ENCODE measurements around the gene C10orf62. TPM values are rescaled to one million over a fixed set of nuclear protein-coding genes. Genes with fewer than 3 reads are reported as not detected.

C10orf62 gene
- total RNA-seq, 1 experiment from 2014 or later, result not detected

DNA sequence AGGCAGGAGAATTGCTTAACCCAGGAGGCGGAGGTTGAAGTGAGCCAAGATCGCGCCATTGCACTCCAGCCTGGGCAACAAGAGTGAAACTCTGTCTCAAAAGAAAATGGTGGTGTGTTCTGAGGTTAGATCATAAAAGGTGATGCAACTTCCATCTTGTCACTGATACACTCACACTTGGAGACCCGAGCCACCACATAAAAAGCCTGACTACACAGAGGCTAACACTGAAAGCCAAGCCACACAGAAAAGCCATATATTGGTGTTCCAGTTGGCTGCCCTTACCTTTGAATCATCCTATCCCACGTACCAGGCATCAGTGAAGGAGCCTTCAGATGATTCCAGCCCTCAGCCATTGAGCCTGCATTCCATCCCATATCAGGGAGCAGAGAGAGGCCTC lies 39.8 kb downstream of the C10orf62 start:
- TF ChIP-seq, protein P1, sequence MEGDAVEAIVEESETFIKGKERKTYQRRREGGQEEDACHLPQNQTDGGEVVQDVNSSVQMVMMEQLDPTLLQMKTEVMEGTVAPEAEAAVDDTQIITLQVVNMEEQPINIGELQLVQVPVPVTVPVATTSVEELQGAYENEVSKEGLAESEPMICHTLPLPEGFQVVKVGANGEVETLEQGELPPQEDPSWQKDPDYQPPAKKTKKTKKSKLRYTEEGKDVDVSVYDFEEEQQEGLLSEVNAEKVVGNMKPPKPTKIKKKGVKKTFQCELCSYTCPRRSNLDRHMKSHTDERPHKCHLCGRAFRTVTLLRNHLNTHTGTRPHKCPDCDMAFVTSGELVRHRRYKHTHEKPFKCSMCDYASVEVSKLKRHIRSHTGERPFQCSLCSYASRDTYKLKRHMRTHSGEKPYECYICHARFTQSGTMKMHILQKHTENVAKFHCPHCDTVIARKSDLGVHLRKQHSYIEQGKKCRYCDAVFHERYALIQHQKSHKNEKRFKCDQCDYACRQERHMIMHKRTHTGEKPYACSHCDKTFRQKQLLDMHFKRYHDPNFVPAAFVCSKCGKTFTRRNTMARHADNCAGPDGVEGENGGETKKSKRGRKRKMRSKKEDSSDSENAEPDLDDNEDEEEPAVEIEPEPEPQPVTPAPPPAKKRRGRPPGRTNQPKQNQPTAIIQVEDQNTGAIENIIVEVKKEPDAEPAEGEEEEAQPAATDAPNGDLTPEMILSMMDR (IDR thresholded peaks at IDR 0.05; ENCODE audit: insufficient read depth in 1 of 2, low read depth in 1 of 2, low read length in 1 of 2, severe bottlenecking in 1 of 2, unreplicated experiment in 1 of 2), result no peak
- POLR2A ChIA-PET, result no interaction called here
- no peaks in the 10 kb centered on the region for H3K27me3 ChIP-seq (replicated peaks; ENCODE audit: control insufficient read depth, insufficient read depth, low read length)
- Mint-ChIP-seq H3K9me3 (ENCODE audit: unreplicated experiment) (no peaks in the 10 kb centered on the region), H3K27ac (ENCODE audit: unreplicated experiment) (no peak overlapping the region), H3K4me1 (ENCODE audit: low read depth, unreplicated experiment) (peaks cover 7% of the 10 kb centered on the region), H3K4me3 (ENCODE audit: unreplicated experiment) (no peak overlapping the region), H3K36me3 (ENCODE audit: insufficient read depth, unreplicated experiment) (peaks cover 11% of the 10 kb centered on the region), H3K27me3 (ENCODE audit: insufficient read depth, unreplicated experiment) (no peaks in the 10 kb centered on the region)
- H3K9me3 ChIP-seq, result no peaks in the 10 kb centered on the region
- BruUV-seq (replicated peaks), result no TSS peak
- DNase-seq, result no peak
- CTCF ChIA-PET, result no interaction called here
- intact Hi-C loops (cut with micrococcal nuclease; ENCODE audit: unreplicated experiment), result no loop called here
- 0 out of 2 replicates have a peak, but pooled peaks cover 5% of the 10 kb centered on the region for H3K4me1 ChIP-seq
- no peak overlapping the region for H3K4me3 ChIP-seq (ENCODE audit: low read depth, low read length)
- no peaks in the 10 kb centered on the region for H3K36me3 ChIP-seq (ENCODE audit: control insufficient read depth, insufficient read depth, low read length)

DNA sequence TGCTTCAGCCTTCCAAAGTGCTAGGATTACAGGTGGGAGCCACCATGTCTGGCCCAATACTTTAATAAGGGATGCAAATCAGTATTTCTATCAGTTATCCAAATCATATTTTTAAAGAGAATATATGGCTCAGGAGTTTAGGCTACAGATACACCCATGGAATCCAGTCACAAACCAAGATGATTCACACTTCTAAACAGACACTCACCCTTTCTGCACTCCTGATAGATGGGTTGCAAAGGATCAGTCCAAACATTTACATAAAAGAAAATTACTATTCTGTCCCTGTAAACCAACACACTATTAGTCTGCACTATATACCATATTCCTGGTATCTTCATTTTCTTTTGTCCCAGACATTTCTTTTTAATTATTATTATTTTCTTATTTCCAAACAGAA lies 41.6 kb downstream of the C10orf62 start:
- no peaks in the 10 kb centered on the region for H3K9me3 Mint-ChIP-seq (ENCODE audit: unreplicated experiment)
- no peak overlapping the region for H3K4me3 Mint-ChIP-seq (ENCODE audit: unreplicated experiment)
- H3K4me1 Mint-ChIP-seq (ENCODE audit: low read depth, unreplicated experiment), result peaks cover 7% of the 10 kb centered on the region
- ChIA-PET POLR2A (no interaction called here), CTCF (no interaction called here)
- Histone ChIP-seq H3K9me3 (no peaks in the 10 kb centered on the region), H3K27me3 (replicated peaks; ENCODE audit: control insufficient read depth, insufficient read depth, low read length) (no peaks in the 10 kb centered on the region), H3K4me1 (0 out of 2 replicates have a peak, but pooled peaks cover 5% of the 10 kb centered on the region), H3K4me3 (ENCODE audit: low read depth, low read length) (no peak overlapping the region), H3K36me3 (ENCODE audit: control insufficient read depth, insufficient read depth, low read length) (no peaks in the 10 kb centered on the region)
- intact Hi-C loops (cut with micrococcal nuclease; ENCODE audit: unreplicated experiment), result no loop called here
- H3K36me3 Mint-ChIP-seq (ENCODE audit: insufficient read depth, unreplicated experiment), result peaks cover 11% of the 10 kb centered on the region
- no peaks in the 10 kb centered on the region for H3K27me3 Mint-ChIP-seq (ENCODE audit: insufficient read depth, unreplicated experiment)
- TSS peak; percentile 20 for BruUV-seq (replicated peaks)
- DNase-seq, result no peak
- TF ChIP-seq, protein P1 (IDR thresholded peaks at IDR 0.05; ENCODE audit: insufficient read depth in 1 of 2, low read depth in 1 of 2, low read length in 1 of 2, severe bottlenecking in 1 of 2, unreplicated experiment in 1 of 2), result no peak
- H3K27ac Mint-ChIP-seq (ENCODE audit: unreplicated experiment), result no peak overlapping the region

- Mint-ChIP-seq H3K9me3 (ENCODE audit: unreplicated experiment) (no peaks in the 10 kb centered on the region), H3K27me3 (ENCODE audit: insufficient read depth, unreplicated experiment) (no peaks in the 10 kb centered on the region), H3K36me3 (ENCODE audit: insufficient read depth, unreplicated experiment) (peaks cover 11% of the 10 kb centered on the region), H3K4me1 (ENCODE audit: low read depth, unreplicated experiment) (peaks cover 7% of the 10 kb centered on the region), H3K4me3 (ENCODE audit: unreplicated experiment) (peak within 1 kb of the TSS; percentile 100), H3K27ac (ENCODE audit: unreplicated experiment) (peak within 1 kb of the TSS; percentile 100)
- DNase-seq, result peak; percentile 96 to 97
- TF ChIP-seq, protein P1 (IDR thresholded peaks at IDR 0.05; ENCODE audit: insufficient read depth in 1 of 2, low read depth in 1 of 2, low read length in 1 of 2, severe bottlenecking in 1 of 2, unreplicated experiment in 1 of 2), result no peak
- CTCF ChIA-PET, result interaction anchor here (1.0 kb wide), 1 partner anchor 61 kb away, joined by 3 read pairs; the partner anchor contains the start of gene ANKRD2
- H3K4me1 ChIP-seq, result no peaks in the 10 kb centered on the region
- intact Hi-C loops (cut with micrococcal nuclease; ENCODE audit: unreplicated experiment), result no loop called here
- H3K4me3 ChIP-seq (ENCODE audit: low read depth, low read length), result peak within 1 kb of the TSS; percentile 70
- no TSS peak for BruUV-seq (replicated peaks)
- H3K9me3 ChIP-seq, result no peaks in the 10 kb centered on the region
- no peaks in the 10 kb centered on the region for H3K27me3 ChIP-seq (replicated peaks; ENCODE audit: control insufficient read depth, insufficient read depth, low read length)
- H3K36me3 ChIP-seq (ENCODE audit: control insufficient read depth, insufficient read depth, low read length), result no peaks in the 10 kb centered on the region
- POLR2A ChIA-PET, result no interaction called here
Observed at GRCh38 chr10:97632949-97633884, 43.7 kb downstream of the C10orf62 start, which contains the start of gene MORN4. Gene MORN4 (minus strand): TSS chr10:97633500. CDS start chr10:97619653, 13,847 bp downstream.

Data from Caco-2 (cell line).